Loucy (cell line): Measurements from ENCODE around the gene SNX19.

Source experiments
- EZH2phosphoT487 ChIP-seq: fragments of 200-600 bp; IDR thresholded peaks from 2 replicates; pipeline ENCODE4 v1.6.1; 2018; ENCODE audit warnings: antibody characterized with exemption, mild to moderate bottlenecking, moderate library complexity, borderline replicate concordance
- TF ChIP-seq, protein P1 (sequence below): fragments of 200-600 bp; sonication (generic); conservative IDR thresholded peaks from 2 replicates; pipeline ENCODE4 v1.5.1; 2014; ENCODE audit warnings: mild to moderate bottlenecking, antibody characterized with exemption, low read length

DNA sequence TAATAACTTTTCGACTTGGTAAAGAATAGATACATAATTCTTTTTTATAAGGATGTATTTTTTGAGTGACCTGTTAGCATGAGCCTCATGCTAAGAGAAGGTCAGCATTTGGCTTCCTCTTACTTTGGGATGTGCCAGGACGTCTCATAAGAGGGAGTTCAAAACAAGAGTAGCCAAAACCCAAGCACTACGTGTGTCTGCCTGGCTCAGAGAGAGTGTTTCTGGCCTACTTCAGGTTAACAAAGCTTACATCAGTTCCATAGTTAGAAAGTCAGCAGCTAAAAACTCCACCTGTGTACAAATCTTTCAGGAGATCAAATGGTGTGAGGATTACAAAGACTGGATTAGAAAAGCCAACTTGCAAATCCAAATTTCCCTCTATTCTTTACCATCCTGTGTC lies 13.9 kb downstream of the SNX19 start:
- TF ChIP-seq, protein P1, sequence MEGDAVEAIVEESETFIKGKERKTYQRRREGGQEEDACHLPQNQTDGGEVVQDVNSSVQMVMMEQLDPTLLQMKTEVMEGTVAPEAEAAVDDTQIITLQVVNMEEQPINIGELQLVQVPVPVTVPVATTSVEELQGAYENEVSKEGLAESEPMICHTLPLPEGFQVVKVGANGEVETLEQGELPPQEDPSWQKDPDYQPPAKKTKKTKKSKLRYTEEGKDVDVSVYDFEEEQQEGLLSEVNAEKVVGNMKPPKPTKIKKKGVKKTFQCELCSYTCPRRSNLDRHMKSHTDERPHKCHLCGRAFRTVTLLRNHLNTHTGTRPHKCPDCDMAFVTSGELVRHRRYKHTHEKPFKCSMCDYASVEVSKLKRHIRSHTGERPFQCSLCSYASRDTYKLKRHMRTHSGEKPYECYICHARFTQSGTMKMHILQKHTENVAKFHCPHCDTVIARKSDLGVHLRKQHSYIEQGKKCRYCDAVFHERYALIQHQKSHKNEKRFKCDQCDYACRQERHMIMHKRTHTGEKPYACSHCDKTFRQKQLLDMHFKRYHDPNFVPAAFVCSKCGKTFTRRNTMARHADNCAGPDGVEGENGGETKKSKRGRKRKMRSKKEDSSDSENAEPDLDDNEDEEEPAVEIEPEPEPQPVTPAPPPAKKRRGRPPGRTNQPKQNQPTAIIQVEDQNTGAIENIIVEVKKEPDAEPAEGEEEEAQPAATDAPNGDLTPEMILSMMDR: no peak
- no peak for TF ChIP-seq EZH2phosphoT487
